NCI-H128 (cell line): Measurements from ENCODE around the gene ZFPM1.

Source experiments
- DNase-seq: peaks from one replicate; lab custom pipeline; 2025; ENCODE audit not compliant: unreplicated experiment; lab: John Stamatoyannopoulos, UW

ZFPM1 gene

GRCh38 chr16:88558457-88559442 is 105.7 kb downstream of the ZFPM1 start:
- DNase-seq = peak; percentile 3

- DNase-seq = no peak
Observed at GRCh38 chr16:88560714-88561484, 107.8 kb downstream of the ZFPM1 start.

GRCh38 chr16:88561485-88562359 is 108.6 kb downstream of the ZFPM1 start:
- DNase-seq = peak; percentile 1

GRCh38 chr16:88566158-88566557 is 113.1 kb downstream of the ZFPM1 start:
- DNase-seq = no peak

GRCh38 chr16:88568710-88569613 is 115.9 kb downstream of the ZFPM1 start:
- no peak for DNase-seq

- DNase-seq = no peak
Observed at GRCh38 chr16:88569614-88569984, 116.5 kb downstream of the ZFPM1 start.

GRCh38 chr16:88569985-88570690 is 117.1 kb downstream of the ZFPM1 start, which contains the start of gene ZC3H18:
ZC3H18 (plus strand) TSS chr16:88570403; CDS start chr16:88577124, 6,721 bp downstream.
- peak; percentile 79 for DNase-seq

- DNase-seq = no peak
Observed at GRCh38 chr16:88570691-88571092, 117.6 kb downstream of the ZFPM1 start.

GRCh38 chr16:88575251-88575650 is 122.2 kb downstream of the ZFPM1 start:
- no peak for DNase-seq

GRCh38 chr16:88576307-88576706 is 123.2 kb downstream of the ZFPM1 start:
- DNase-seq = no peak

- DNase-seq = no peak
Observed at GRCh38 chr16:88577166-88577565, 124.1 kb downstream of the ZFPM1 start.

GRCh38 chr16:88578446-88579313 is 125.6 kb downstream of the ZFPM1 start:
- no peak for DNase-seq

- no peak for DNase-seq
Observed at GRCh38 chr16:88580371-88580770, 127.3 kb downstream of the ZFPM1 start.

GRCh38 chr16:88581033-88581432 is 128.0 kb downstream of the ZFPM1 start:
- no peak for DNase-seq

GRCh38 chr16:88582912-88583575 is 130.0 kb downstream of the ZFPM1 start:
- no peak for DNase-seq

GRCh38 chr16:88584676-88585075 is 131.6 kb downstream of the ZFPM1 start:
- no peak for DNase-seq

GRCh38 chr16:88585269-88585668 is 132.2 kb downstream of the ZFPM1 start:
- DNase-seq = no peak
